LNCaP clone FGC (cell line): ENCODE data around the gene MAP3K15.

Source experiments
- DNase-seq: peaks from one replicate; pipeline ENCODE4 v3.0.0-alpha.2; 2011; ENCODE audit warnings: low read depth
- H3K4me3 ChIP-seq: 2 replicates; pipeline ENCODE4 v1.5.1; 2011; ENCODE audit warnings: mild to moderate bottlenecking, low read depth, low read length, control low read depth
- TF ChIP-seq, protein P1 (sequence below): IDR thresholded peaks from 2 replicates; pipeline ENCODE4 v1.5.1; 2012; ENCODE audit warnings: mild to moderate bottlenecking; ENCODE audit not compliant: control insufficient read depth, insufficient read depth; ENCODE audit errors: extremely low read depth

Gene MAP3K15

DNA sequence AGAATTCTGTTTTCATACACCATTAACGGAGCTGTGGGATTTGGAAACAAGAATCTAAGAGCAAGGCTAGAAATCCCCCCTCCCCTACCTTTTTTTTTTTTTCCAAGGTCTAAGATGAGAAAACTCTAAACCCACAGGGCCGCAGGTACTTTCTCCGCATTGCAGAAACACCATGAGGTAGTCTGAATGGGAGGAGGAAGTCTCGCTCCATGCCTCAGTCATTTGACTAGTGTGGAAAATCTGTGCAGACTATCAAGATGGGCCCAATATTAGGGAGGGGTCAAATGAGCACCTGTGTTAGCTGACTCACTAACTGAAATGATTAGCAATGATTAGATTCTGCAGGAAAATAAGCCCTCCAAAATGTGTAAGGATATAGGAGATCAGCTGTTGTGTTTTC is 40.9 kb upstream of the MAP3K15 start:
- TF ChIP-seq, protein P1, sequence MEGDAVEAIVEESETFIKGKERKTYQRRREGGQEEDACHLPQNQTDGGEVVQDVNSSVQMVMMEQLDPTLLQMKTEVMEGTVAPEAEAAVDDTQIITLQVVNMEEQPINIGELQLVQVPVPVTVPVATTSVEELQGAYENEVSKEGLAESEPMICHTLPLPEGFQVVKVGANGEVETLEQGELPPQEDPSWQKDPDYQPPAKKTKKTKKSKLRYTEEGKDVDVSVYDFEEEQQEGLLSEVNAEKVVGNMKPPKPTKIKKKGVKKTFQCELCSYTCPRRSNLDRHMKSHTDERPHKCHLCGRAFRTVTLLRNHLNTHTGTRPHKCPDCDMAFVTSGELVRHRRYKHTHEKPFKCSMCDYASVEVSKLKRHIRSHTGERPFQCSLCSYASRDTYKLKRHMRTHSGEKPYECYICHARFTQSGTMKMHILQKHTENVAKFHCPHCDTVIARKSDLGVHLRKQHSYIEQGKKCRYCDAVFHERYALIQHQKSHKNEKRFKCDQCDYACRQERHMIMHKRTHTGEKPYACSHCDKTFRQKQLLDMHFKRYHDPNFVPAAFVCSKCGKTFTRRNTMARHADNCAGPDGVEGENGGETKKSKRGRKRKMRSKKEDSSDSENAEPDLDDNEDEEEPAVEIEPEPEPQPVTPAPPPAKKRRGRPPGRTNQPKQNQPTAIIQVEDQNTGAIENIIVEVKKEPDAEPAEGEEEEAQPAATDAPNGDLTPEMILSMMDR: no peak
- no peak for DNase-seq
- no peak overlapping the region for H3K4me3 ChIP-seq

DNA sequence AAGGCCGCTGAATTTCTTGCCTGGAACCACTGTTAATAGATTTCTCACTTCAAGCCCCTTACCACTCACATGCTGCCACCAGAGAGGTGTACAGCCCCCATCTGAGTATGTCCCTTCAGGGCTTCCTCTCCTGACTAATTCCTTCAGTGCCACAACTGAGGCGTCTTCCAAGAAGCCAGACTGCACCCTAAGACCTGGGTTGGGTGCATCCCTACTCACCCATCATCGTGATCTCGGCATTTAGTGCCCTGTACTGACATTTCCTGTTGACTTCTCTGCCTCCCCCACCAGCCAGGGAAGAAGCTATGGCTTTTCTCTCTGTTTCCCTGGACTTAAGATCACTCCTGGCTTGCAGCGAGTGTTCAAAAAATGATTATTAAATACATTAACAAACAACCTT is 40.4 kb upstream of the MAP3K15 start:
- TF ChIP-seq, protein P1: no peak
- no peak for DNase-seq
- no peak overlapping the region for H3K4me3 ChIP-seq

DNA sequence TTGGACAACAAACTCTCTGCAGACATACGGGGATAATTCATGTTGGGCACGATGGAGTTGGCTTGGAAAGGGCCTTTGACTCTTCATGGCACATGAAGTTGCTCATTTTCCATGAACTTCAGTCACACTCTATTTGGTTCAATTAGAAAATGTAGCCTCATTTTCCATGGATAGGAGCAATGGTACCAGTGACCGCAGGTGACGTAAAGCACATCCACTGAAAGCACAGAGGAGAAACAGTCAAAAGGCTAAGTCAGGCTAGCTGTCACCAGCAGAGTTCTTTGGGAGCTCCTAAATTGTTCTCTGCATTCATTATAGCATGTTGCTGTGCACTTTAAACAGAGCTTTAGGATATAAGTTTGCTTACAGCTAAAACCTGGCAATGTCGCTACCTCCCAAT is 39.9 kb upstream of the MAP3K15 start:
- DNase-seq: no peak
- no peak overlapping the region for H3K4me3 ChIP-seq
- TF ChIP-seq, protein P1: no peak

DNA sequence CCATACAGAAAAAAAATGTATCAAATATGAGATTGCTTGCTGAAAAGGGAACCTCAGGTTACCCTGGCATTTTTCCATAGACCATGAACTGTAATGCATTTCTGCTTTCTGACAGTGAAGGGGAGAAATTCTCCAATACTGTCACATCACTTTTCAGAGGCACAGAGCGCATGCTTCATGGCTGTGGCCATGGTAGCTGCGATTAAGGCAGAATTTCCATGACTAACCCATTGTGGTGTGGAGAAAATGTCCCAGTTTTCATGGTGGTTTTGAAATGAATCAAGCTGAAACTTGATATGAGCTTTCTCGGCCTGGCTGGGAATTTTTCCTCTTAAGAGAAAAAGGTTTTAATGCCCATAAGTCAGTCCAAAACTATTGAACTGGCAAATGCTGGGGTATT is 39.5 kb upstream of the MAP3K15 start:
- DNase-seq: no peak
- no peak overlapping the region for H3K4me3 ChIP-seq
- TF ChIP-seq, protein P1: no peak

DNA sequence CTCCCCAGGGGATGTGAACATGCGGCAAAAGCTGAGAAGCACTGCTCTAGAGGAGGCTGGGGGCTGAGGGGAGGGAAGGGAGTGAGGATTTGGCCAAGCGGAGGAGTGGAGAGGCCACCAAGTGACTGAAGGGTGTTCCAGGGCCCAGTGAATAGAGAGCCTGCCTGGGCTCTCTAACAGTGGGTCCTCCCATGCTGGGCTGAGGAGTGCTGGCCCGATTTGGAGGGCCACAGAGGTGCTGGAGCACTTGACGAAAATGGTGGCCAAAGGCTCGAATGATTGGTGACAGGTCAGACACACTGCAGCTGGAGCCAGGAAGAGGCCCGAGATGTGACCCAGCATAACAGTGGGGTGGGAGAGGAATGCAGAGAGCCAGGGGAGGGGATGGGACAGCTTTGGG is 37.5 kb upstream of the MAP3K15 start:
- TF ChIP-seq, protein P1: no peak
- DNase-seq: no peak
- no peak overlapping the region for H3K4me3 ChIP-seq

DNA sequence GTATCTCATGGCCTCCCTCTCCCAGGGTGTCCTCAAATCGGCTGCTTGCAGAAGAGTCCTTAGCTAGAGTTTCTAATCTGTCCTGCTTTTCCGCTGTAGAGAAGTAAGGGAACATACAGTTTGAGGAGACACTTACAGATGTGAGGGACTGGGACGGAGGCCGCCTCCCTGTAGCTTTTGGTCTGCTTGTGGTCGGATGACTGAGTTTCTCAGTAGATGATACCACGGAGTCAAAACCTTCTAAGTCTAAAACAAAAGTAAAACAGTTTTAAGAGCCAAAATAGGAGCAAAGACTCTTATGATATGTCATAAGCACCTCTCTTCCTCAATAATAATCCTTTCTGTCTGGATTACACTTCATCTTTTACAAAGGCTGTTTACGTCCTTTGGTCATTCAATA is 34.5 kb upstream of the MAP3K15 start:
- DNase-seq: no peak
- TF ChIP-seq, protein P1: no peak
- H3K4me3 ChIP-seq: no peak overlapping the region

DNA sequence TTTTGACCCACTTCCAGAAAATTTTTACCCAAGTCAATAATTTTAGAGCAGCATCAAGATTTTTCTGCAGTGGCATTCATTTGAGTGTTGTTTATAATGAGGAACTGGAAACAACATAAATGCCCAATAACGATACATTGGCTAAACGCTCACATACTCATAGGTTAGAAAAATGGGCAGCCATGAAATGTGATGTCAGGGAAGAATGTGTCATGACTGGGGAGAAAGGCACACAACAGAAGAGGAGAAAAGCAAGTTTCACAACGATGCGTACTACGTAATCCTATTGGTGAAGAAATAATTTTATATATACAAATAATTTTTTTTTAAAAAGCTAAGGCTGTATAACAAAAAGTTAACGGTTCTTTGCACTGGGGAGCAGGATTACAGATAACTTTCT is 33.6 kb upstream of the MAP3K15 start:
- TF ChIP-seq, protein P1: no peak
- H3K4me3 ChIP-seq: no peak overlapping the region
- DNase-seq: no peak
